OCI-M1 (cell line): Measurements from ENCODE around the gene FXR2.
"Not testable (repeated sequence)": the region's sequence is repeated elsewhere in the genome, so short reads cannot be mapped to it uniquely, and the experiment has no call there.

ENCODE experiments used
- DNase-seq: peaks from one replicate; lab custom pipeline; 2025; lab: John Stamatoyannopoulos, UW

The FXR2 gene

DNA sequence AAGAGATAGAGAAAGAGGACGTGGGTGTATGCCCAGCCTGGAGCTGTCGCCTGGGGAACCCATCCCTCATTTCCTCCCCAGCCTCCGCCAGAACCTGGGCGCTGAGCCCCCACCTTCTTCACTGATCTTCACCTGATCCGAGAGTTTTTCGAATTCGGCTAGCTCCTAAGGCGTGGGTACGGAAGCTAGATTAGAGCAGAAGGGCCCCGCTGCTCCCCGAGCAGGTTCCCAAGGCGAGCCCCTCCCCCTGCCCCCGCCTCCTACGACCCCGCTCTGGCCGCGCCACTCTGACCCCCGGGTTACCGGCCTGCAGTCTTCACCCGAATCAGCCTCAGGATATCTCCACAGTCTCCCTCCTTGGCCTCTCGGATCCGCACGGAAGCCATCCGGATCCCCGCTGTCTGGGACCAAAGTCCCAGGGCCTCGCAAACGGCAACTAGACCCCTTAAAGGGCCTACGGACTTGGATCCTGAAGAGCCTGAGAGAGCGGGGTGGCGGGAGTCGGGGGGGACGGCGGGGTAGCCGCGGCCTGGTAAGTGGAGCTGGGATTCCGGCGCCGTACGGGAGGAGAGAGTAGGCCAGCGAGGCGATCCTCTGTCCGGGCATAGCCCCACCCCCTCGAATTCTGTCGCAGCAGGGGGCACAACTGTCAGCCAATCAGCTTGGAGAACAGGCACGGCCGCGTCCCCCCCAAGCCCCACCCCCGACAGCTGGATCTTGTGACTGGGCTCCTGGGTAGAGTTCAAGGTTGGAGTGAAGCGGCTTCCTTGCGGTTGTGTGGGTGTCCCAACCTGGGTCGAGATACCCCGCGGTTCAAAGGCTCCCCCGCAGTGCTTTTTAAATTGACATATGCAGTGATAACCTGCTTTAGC is 12.8 kb upstream of the FXR2 start, which contains the start of gene SAT2:
SAT2 (minus strand) TSS at position 572 of the 872 bp plus-strand sequence; CDS start at position 386, 186 bp downstream.
- peak; percentile 95 for DNase-seq

GRCh38 chr17:7626956-7627249 is 12.2 kb upstream of the FXR2 start:
- peak; percentile 51 for DNase-seq

DNA sequence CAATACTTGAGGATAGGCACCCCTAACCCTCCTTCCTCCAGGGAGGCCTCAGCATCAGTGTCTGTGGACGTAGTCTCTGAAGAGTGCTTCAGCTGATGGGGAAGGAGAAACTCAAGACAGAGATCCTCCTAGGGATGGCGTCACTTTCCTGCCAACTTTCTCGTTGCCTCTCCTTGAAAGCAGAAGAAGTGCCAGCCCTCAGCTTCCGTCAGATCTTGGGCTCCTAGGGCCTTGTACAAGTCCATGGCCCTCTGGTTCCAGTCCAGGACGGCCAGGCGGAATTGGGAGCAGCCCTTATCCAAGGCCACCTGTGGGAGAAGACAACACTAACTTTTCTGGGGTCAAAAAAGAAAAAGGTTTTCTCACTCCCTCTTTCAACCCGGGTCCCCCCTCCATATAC is 11.6 kb upstream of the FXR2 start:
- no peak for DNase-seq

DNA sequence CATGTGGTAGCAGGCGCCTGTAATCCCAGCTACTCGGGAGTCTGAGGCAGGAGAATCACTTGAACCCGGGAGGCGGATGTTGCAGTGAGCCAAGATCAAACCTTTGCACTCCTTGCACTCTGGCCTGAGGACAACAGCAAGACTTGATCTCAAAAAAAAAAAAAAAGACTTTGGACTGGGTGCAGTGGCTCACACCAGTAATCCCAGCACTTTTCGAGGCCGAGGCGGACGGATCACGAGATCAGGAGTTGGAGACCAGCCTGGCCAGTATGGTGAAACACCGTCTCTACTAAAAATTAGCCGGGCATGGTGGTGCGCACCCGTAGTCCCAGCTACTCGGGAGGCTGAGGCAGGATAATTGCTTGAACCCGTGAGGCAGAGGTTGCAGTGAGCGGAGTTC is 11.1 kb upstream of the FXR2 start:
- DNase-seq, result not testable (repeated sequence)

GRCh38 chr17:7623661-7624060 is 9.0 kb upstream of the FXR2 start:
- no peak for DNase-seq

DNA sequence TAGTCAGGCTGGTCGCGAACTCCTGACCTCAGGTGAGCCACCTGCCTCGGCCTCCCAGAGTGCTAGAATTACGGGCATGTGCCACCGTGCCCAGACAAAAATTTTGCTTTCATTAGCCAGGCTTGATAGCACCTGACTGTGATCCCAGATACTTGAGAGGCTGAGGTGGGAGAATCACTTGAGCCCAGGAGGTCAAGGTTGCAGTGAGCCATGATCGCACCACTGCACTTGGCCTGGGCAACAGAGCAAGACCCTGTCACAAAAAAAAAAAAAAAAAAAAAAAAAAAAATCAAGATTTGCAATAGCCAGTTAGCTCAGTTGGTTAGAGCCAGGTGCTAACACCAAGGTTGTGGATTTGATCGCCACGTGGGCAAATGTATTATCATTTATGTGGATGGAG is 6.1 kb upstream of the FXR2 start:
- DNase-seq, result no peak

DNA sequence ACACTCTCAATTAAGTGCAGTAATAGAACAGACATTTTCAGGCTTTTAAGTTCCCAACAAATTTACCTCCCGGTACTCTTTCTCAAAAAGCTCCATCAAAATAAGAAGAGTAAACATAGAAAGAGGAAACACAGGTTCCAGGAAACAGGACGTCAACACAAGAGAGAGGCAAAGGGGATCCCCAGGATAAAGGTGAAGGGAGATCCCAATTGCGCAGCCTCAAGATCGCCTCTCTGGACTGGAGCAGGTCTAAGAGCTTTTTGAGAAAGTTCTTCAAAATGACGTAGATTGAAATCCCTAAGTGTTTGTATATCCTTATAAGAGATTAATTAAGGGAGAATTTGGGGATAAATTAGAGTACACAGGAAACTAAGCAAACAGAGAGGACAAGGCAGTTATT is 3.9 kb upstream of the FXR2 start:
- DNase-seq, result no peak

DNA sequence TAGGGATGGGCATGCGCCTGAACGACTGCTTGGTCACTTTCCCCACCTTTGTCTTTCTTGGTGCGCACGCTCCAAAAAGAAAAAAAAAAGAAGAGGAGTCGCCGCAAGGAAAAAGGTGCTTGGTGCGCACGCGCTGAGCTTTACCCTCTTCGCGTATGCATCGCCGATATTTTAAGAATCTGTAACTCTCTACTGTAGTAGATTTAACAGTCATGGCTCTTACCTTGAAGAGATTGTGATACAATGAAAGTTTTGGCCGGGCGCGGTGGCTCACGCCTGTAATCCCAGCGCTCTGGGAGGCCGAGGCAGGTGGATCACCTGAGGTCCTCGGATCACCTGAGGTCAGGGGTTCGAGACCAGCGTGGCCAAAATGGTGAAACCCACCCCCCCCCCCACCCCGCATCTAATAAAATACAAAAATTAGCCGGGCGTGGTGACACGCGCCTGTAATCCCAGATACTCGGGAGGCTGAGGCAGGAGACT is 609 bp upstream of the FXR2 start:
- no peak for DNase-seq

- DNase-seq, result peak; percentile 32
These were observed 800 bp downstream of the FXR2 start for GRCh38 chr17:7613769-7614424.

- no peak for DNase-seq
These were observed 2.4 kb downstream of the FXR2 start for GRCh38 chr17:7612294-7612640.

DNA sequence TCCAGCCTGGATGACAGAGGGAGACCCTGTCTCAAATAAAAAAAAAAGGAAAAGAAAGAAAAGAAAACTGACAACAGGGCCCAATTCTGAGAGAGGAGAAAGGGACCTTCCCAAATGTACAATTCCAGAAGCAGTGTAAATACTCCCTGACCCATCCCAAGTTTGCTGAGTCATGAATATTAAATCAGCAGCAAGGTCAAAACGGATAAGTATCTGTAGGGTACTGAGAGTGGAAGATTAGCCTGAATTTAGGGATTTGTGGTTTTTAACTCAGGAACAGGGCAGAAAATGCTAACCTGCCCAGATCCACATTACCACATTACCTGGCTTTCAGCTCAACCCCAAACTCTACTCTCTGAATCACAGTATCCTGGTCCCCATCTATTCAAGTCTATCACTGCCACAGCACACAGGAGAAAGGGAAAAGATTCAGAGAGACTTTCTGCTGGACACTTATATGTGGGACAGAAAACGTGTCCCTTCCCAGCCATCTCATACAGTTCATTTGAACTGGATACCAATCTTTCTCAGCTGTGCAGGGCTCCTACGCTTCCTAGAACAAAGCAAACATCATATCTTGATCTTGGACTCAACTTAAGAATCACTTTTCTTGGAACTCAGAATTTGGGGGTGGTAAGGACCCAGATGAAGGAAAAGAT is 2.9 kb downstream of the FXR2 start:
- peak; percentile 25 for DNase-seq

GRCh38 chr17:7610641-7611040 is 4.1 kb downstream of the FXR2 start:
- DNase-seq, result no peak

- DNase-seq, result no peak
These were observed 8.4 kb downstream of the FXR2 start for GRCh38 chr17:7606280-7606679.

DNA sequence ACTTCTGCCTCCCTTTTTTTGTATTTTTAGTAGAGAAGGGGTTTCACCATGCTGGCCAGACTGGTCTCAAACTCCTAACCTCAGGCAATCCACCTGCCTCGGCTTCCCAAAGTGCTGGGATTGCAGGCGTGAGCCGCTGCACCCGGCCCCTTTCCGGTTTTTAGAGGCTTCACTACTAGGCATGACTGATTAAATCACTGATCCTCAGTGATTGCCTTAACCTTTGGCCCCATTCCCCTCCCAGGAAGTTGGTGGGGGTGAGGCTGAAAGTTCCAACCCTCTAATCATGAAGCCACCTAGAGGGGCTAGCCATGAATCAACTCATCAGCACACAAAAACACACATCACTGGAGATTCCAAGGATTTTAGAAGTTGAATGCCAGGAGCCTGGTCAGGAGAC is 17.1 kb downstream of the FXR2 start:
- DNase-seq, result not testable (repeated sequence)

DNA sequence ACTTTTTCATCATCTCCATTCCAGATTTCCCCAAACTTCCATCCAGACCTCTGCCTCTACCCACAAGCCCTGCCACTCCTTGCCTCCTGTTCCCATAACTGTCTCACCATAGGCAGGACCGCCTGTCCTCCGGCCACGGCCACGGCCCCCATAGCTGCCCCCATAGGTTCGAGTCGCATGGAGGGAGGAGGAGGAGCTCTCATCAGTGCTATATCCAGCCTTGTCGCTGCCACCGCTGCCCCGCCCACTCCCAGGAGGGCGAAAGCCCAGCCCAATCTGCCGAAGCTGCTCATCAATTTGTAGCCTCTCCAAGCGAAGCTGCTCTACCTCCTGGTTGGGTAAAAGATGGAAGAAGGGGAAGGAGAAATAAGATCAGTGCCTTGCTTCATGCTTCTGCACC is 21.4 kb downstream of the FXR2 start:
- DNase-seq, result no peak

DNA sequence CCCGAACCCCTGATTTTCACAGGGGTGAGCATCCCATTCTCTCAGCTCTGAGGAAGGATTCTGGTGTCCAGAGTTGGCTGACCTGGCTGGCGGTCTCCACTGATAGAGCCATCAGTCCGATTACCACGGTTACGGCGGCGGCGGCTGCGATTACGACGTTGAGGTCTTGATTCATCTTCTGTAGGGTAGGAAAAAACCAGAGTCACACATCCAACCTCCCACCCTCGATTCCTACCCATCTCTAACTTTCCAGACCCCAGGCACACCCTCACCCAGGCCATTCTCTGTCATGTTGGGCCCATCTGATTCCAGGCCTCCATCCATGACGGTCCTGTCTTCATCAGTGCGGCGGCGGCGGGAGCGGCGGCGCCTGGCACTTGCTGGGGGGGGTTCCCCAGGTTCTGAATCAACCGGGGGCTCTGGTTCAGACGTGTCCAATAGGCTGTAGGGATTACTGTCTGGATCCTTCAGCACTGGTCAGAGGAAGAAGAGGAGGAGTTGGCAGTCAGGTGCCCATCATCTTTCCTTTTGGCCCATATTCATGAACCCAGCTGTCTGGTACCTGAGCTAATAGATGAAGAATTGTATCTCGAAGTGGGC is 22.2 kb downstream of the FXR2 start:
- no peak for DNase-seq

- DNase-seq, result no peak
These were observed 23.1 kb downstream of the FXR2 start for GRCh38 chr17:7591596-7591995.

- no peak for DNase-seq
These were observed 24.0 kb downstream of the FXR2 start for GRCh38 chr17:7590743-7591142.

GRCh38 chr17:7589891-7590691 is 24.6 kb downstream of the FXR2 start, which contains the start of gene SOX15:
Gene SOX15 (minus strand): TSS chr17:7590094. CDS start chr17:7589676, 418 bp downstream.
- no peak for DNase-seq

GRCh38 chr17:7589204-7589868 is 25.4 kb downstream of the FXR2 start:
- DNase-seq, result no peak

GRCh38 chr17:7588553-7589203 is 26.0 kb downstream of the FXR2 start:
- no peak for DNase-seq
